ENCODE results near the gene CRTAC1.

GRCh38 chr10:97923476-97923875 lies 106.9 kb downstream of the CRTAC1 start:
- no peak for TF ChIP-seq CTCF (IDR thresholded peaks at IDR 0.05)
- no peak for TF ChIP-seq POLR2A (IDR thresholded peaks at IDR 0.05)
